Gastroesophageal sphincter (tissue), 4 donors: Measurements from ENCODE around the gene GAS2L1. TPM values are rescaled to one million over a fixed set of nuclear protein-coding genes. Genes with fewer than 3 reads are reported as not detected.

Source experiments
- ATAC-seq: fragments of 150-250 bp; one replicate; pipeline ENCODE4 v1.9.1; 2016; ENCODE audit warnings: mild to moderate bottlenecking, moderate library complexity
- H3K27ac ChIP-seq, 4 donors: fragments of 200-600 bp; sonication (generic) in 3 of 4; 1 replicate in 3 of 4; 2 replicates in 1 of 4; pipeline ENCODE4 v1.5.1; 2016 to 2019
- H3K27me3 ChIP-seq: fragments of 200-600 bp; sonication (generic); one replicate; pipeline ENCODE4 v1.5.1; 2019
- H3K36me3 ChIP-seq, 2 donors: fragments of 200-600 bp; sonication (generic); one replicate each; pipeline ENCODE4 v1.5.1; 2019; ENCODE audit warnings: control low read depth in 1 of 2
- H3K4me1 ChIP-seq, 3 donors: fragments of 200-600 bp; sonication (generic); 1 replicate in 2 of 3; 2 replicates in 1 of 3; pipeline ENCODE4 v1.5.1; 2016 to 2019; ENCODE audit warnings: control low read depth in 2 of 3
- H3K4me3 ChIP-seq, 2 donors: fragments of 200-600 bp; sonication (generic); one replicate each; pipeline ENCODE4 v1.5.1; 2019; ENCODE audit warnings: mild to moderate bottlenecking in 1 of 2, moderate library complexity in 1 of 2
- H3K9me3 ChIP-seq, 3 donors: fragments of 200-600 bp; sonication (generic); one replicate each; pipeline ENCODE4 v1.5.1; 2017 to 2019; ENCODE audit warnings: control low read depth in 2 of 3
- EP300 ChIP-seq: sonication (generic); formaldehyde crosslinking; IDR thresholded peaks from one replicate; pipeline ENCODE4 v1.6.1; 2017; ENCODE audit warnings: antibody characterized with exemption, mild to moderate bottlenecking
- POLR2A ChIP-seq, 2 donors: fragments of 450-650 bp; IDR thresholded peaks; one replicate each; pipeline ENCODE4 v1.6.1; 2017; ENCODE audit warnings: antibody characterized with exemption in 2 of 2, mild to moderate bottlenecking in 2 of 2, moderate library complexity in 1 of 2
- POLR2AphosphoS5 ChIP-seq: sonication (generic); formaldehyde crosslinking; IDR thresholded peaks from one replicate; pipeline ENCODE4 v1.6.1; 2017; ENCODE audit warnings: antibody characterized with exemption
- WGBS, 2 donors: methylation state at CpG; one replicate each; pipeline ENCODE4 v1.1.5; 2018; ENCODE audit warnings: low coverage in 1 of 2; 5-methylcytosine and 5-hydroxymethylcytosine counted together
- total RNA-seq, 4 donors: library from RNA; depleted of rRNA; stranded (reverse); fragments of >200 nt; gene quantifications; one replicate each; pipeline ENCODE4 v1.1.0, GENCODE V29; 2016
- TF ChIP-seq, protein P1 (sequence below), 4 experiments: fragments of 200-600 bp in 2 of 4; fragments of 450-650 bp in 2 of 4; sonication (generic) in 1 of 4; IDR thresholded peaks; one replicate each; pipeline ENCODE4 v1.5.1; 2017 to 2019; ENCODE audit warnings: antibody characterized with exemption in 4 of 4, mild to moderate bottlenecking in 2 of 4, moderate library complexity in 2 of 4

Gene GAS2L1
- total RNA-seq, 4 donors from 2014 or later: 17.8 to 65.5 (median 36.8) TPM

DNA sequence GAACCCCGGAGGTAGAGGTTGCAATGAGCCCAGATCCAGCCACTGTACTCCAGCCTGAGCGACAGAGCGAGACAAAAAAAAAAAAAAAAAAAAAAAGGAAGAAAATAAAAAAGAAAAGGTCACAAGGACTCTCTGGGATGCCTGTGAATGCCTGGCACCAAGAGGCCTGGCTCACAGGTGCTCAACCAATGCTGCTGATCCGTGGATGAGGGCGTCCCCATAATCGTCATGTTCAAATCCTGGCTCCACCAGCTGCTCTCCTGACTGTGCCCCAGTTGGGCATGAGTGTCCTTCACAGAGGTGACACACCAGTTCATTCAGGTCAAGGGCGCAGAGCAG, 645 bp upstream of the GAS2L1 start:
- Histone ChIP-seq H3K36me3 (peaks cover 0 to 11% of the 10 kb centered on the region in 2 donors), H3K27ac (peak overlapping the region in 3 of 4 donors; percentile 92 to 97 (median 97)), H3K9me3 (no peaks in the 10 kb centered on the region), H3K4me1 (peaks cover 3 to 71% (median 43%) of the 10 kb centered on the region in 3 donors), H3K27me3 (no peaks in the 10 kb centered on the region), H3K4me3 (peak overlapping the region in 1 of 2 donors; percentile 95)
- ATAC-seq: no peak
- 38 to 60% methylated on average over 1 to 3 of the region's 7 CpGs for WGBS, 2 donors
- TF ChIP-seq POLR2A (IDR thresholded peaks at IDR 0.05) (no peak), POLR2AphosphoS5 (no peak), EP300 (no peak)

DNA sequence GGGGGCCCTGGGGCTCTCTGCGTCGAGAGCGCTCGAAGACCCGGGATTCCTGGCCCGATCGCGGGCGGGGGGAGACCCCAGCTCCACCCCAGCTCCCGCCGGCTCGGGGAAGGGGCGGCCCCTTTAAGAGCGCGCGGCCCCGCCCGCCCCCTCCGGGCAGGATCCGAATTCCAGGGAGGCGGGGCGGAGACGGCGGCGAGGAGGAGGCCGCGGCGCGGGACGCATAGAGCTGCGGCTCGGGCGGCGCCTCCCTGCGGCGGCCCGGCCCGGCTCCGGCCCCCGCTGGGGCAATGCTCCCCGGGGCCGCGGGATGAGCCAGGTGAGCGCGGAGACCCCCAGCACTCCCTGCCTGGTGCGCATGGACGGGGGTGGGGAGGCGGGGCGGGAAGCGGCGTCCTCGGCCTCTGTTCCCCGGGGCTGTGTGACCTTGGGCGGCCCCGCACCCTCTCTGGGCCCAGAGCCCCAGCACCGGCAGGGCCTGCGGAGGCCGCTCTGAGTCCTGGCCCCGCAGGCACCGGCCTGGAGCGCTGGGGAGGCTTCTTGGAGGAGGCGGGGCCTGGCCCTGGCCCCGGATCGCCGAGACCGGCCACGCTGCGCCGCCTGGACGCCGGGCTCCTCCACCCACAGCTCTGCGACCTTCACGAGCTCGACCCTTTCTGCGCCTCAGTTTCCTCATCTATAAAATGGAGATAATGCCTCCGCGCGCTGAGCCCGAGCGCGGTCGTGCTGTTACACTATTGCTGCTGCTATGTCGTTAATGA, 565 bp downstream of the GAS2L1 start:
- Histone ChIP-seq H3K27ac (peak overlapping the region; percentile 72 to 97 (median 94)), H3K9me3 (no peaks in the 10 kb centered on the region), H3K27me3 (no peaks in the 10 kb centered on the region), H3K4me1 (peaks cover 3 to 79% (median 52%) of the 10 kb centered on the region in 3 donors), H3K4me3 (peak overlapping the region; percentile 76 to 95), H3K36me3 (no peaks in the 10 kb centered on the region)
- peak; percentile 69 for TF ChIP-seq POLR2A (IDR thresholded peaks at IDR 0.05)
- TF ChIP-seq, protein P1, sequence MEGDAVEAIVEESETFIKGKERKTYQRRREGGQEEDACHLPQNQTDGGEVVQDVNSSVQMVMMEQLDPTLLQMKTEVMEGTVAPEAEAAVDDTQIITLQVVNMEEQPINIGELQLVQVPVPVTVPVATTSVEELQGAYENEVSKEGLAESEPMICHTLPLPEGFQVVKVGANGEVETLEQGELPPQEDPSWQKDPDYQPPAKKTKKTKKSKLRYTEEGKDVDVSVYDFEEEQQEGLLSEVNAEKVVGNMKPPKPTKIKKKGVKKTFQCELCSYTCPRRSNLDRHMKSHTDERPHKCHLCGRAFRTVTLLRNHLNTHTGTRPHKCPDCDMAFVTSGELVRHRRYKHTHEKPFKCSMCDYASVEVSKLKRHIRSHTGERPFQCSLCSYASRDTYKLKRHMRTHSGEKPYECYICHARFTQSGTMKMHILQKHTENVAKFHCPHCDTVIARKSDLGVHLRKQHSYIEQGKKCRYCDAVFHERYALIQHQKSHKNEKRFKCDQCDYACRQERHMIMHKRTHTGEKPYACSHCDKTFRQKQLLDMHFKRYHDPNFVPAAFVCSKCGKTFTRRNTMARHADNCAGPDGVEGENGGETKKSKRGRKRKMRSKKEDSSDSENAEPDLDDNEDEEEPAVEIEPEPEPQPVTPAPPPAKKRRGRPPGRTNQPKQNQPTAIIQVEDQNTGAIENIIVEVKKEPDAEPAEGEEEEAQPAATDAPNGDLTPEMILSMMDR (IDR thresholded peaks at IDR 0.05): peak in 3 of 4 experiments; percentile 18 to 52 (median 31)
- peak; percentile 48 for TF ChIP-seq POLR2AphosphoS5
- TF ChIP-seq EP300: no peak
- WGBS, 2 donors: no CpG with 5 or more reads among the region's 83 CpGs
- ATAC-seq: peak; percentile 71

- WGBS, 2 donors: 0 to 54% methylated on average over 1 to 7 of the region's 20 CpGs
- ATAC-seq: no peak
- Histone ChIP-seq H3K4me3 (peak overlapping the region; percentile 76 to 95), H3K4me1 (peaks cover 3 to 79% (median 51%) of the 10 kb centered on the region in 3 donors), H3K36me3 (no peaks in the 10 kb centered on the region), H3K27me3 (no peaks in the 10 kb centered on the region), H3K9me3 (no peaks in the 10 kb centered on the region), H3K27ac (peak overlapping the region; percentile 72 to 97 (median 94))
- TF ChIP-seq EP300 (no peak), POLR2A (IDR thresholded peaks at IDR 0.05) (no peak), POLR2AphosphoS5 (no peak)
- TF ChIP-seq, protein P1 (IDR thresholded peaks at IDR 0.05): no peak
Observed at GRCh38 chr22:29307596-29308147, 1.2 kb downstream of the GAS2L1 start.

DNA sequence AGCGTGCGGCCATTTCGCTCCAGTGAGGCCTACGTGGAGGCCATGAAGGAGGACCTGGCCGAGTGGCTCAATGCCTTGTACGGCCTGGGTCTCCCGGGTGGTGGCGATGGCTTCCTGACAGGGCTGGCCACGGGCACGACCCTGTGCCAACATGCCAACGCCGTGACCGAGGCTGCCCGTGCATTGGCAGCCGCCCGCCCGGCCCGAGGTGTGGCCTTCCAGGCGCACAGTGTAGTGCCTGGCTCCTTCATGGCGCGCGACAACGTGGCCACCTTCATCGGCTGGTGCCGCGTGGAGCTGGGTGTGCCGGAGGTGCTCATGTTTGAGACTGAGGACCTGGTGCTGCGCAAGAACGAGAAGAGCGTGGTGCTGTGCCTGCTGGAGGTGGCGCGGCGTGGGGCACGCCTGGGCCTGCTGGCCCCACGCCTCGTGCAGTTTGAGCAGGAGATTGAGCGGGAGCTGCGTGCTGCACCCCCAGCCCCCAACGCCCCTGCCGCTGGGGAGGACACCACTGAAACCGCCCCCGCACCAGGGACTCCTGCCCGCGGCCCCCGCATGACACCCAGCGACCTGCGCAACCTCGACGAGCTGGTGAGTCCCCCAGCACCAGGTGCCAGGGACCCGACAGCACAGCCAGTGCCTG, 1.8 kb downstream of the GAS2L1 start:
- H3K36me3 ChIP-seq: no peaks in the 10 kb centered on the region
- peak overlapping the region in 3 of 4 donors; percentile 92 to 97 (median 97) for H3K27ac ChIP-seq
- WGBS, 2 donors: no CpG with 5 or more reads among the region's 50 CpGs
- peak overlapping the region in 1 of 2 donors; percentile 95 for H3K4me3 ChIP-seq
- H3K27me3 ChIP-seq: peaks cover 3% of the 10 kb centered on the region
- H3K9me3 ChIP-seq: no peaks in the 10 kb centered on the region
- TF ChIP-seq EP300 (no peak), POLR2A (IDR thresholded peaks at IDR 0.05) (no peak), POLR2AphosphoS5 (no peak)
- TF ChIP-seq, protein P1 (IDR thresholded peaks at IDR 0.05): no peak
- no peak for ATAC-seq
- peaks cover 3 to 78% (median 48%) of the 10 kb centered on the region in 3 donors for H3K4me1 ChIP-seq

- H3K27ac ChIP-seq: peak overlapping the region; percentile 4 to 97 (median 94)
- H3K9me3 ChIP-seq: no peaks in the 10 kb centered on the region
- no CpG with 5 or more reads among the region's 13 CpGs for WGBS, 2 donors
- H3K4me3 ChIP-seq: peak overlapping the region in 1 of 2 donors; percentile 95
- H3K27me3 ChIP-seq: peaks cover 9% of the 10 kb centered on the region
- no peak for ATAC-seq
- TF ChIP-seq POLR2A (IDR thresholded peaks at IDR 0.05) (no peak), EP300 (no peak), POLR2AphosphoS5 (no peak)
- TF ChIP-seq, protein P1 (IDR thresholded peaks at IDR 0.05): no peak
- H3K36me3 ChIP-seq: no peaks in the 10 kb centered on the region
- H3K4me1 ChIP-seq: peaks cover 3 to 81% (median 54%) of the 10 kb centered on the region in 3 donors
Observed at GRCh38 chr22:29308791-29309262, 2.4 kb downstream of the GAS2L1 start.
